ENCODE data around the gene MGST3.
"Not testable (repeated sequence)": the region's sequence is repeated elsewhere in the genome, so short reads cannot be mapped to it uniquely, and the experiment has no call there.

The MGST3 gene

GRCh38 chr1:165598676-165599059 lies 32.4 kb upstream of the MGST3 start:
- Histone ChIP-seq H3K4me2 (ENCODE audit: insufficient read depth, low read length) (peak overlapping the region; percentile 89), H3K4me3 (ENCODE audit: low read depth in 1 of 2, low read length in 2 of 2) (peak overlapping the region; percentile 9 to 62; a peak in 3 of 4 replicates), H3K27ac (ENCODE audit: low read length) (peak overlapping the region; percentile 62), H3K4me1 (ENCODE audit: insufficient read depth, low read length) (peaks cover 17% of the 10 kb centered on the region), H3K36me3 (ENCODE audit: insufficient read depth, low read length) (no peaks in the 10 kb centered on the region), H3K9ac (ENCODE audit: low read depth, low read length) (peak overlapping the region; percentile 52), H2AFZ (ENCODE audit: low read depth, low read length) (peak overlapping the region; percentile 91), H3K79me2 (ENCODE audit: insufficient read depth, low read length) (no peaks in the 10 kb centered on the region), H3K9me3 (ENCODE audit: insufficient read depth, low read length, severe bottlenecking) (no peaks in the 10 kb centered on the region), H4K20me1 (ENCODE audit: insufficient read depth, low read length) (no peaks in the 10 kb centered on the region), H3K27me3 (ENCODE audit: insufficient read depth, low read length, poor library complexity) (peaks cover 20% of the 10 kb centered on the region)
- TF ChIP-seq, protein P1, sequence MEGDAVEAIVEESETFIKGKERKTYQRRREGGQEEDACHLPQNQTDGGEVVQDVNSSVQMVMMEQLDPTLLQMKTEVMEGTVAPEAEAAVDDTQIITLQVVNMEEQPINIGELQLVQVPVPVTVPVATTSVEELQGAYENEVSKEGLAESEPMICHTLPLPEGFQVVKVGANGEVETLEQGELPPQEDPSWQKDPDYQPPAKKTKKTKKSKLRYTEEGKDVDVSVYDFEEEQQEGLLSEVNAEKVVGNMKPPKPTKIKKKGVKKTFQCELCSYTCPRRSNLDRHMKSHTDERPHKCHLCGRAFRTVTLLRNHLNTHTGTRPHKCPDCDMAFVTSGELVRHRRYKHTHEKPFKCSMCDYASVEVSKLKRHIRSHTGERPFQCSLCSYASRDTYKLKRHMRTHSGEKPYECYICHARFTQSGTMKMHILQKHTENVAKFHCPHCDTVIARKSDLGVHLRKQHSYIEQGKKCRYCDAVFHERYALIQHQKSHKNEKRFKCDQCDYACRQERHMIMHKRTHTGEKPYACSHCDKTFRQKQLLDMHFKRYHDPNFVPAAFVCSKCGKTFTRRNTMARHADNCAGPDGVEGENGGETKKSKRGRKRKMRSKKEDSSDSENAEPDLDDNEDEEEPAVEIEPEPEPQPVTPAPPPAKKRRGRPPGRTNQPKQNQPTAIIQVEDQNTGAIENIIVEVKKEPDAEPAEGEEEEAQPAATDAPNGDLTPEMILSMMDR (IDR thresholded peaks at IDR 0.05; ENCODE audit: borderline replicate concordance, extremely low read depth, low read length, poor library complexity, severe bottlenecking), result no peak
- no peak for TF ChIP-seq EZH2 (IDR thresholded peaks at IDR 0.05; ENCODE audit: borderline replicate concordance, low read depth, low read length, severe bottlenecking)
- ATAC-seq (ENCODE audit: insufficient read depth, low read depth) (no peak), DNase-seq (no peak)

GRCh38 chr1:165600793-165601192 lies 30.2 kb upstream of the MGST3 start:
- Histone ChIP-seq H2AFZ (ENCODE audit: low read depth, low read length) (no peak overlapping the region), H3K79me2 (ENCODE audit: insufficient read depth, low read length) (no peaks in the 10 kb centered on the region), H3K27ac (ENCODE audit: low read length) (no peak overlapping the region), H3K4me3 (ENCODE audit: low read depth in 1 of 2, low read length in 2 of 2) (no peak overlapping the region), H3K36me3 (ENCODE audit: insufficient read depth, low read length) (no peaks in the 10 kb centered on the region), H3K4me2 (ENCODE audit: insufficient read depth, low read length) (no peak overlapping the region), H3K9ac (ENCODE audit: low read depth, low read length) (no peak overlapping the region), H3K9me3 (ENCODE audit: insufficient read depth, low read length, severe bottlenecking) (no peaks in the 10 kb centered on the region), H4K20me1 (ENCODE audit: insufficient read depth, low read length) (no peaks in the 10 kb centered on the region), H3K4me1 (ENCODE audit: insufficient read depth, low read length) (peaks cover 17% of the 10 kb centered on the region), H3K27me3 (ENCODE audit: insufficient read depth, low read length, poor library complexity) (peaks cover 7% of the 10 kb centered on the region)
- DNase-seq (no peak), ATAC-seq (ENCODE audit: insufficient read depth, low read depth) (no peak)
- TF ChIP-seq, protein P1 (IDR thresholded peaks at IDR 0.05; ENCODE audit: borderline replicate concordance, extremely low read depth, low read length, poor library complexity, severe bottlenecking), result no peak
- TF ChIP-seq EZH2 (IDR thresholded peaks at IDR 0.05; ENCODE audit: borderline replicate concordance, low read depth, low read length, severe bottlenecking), result no peak

DNA sequence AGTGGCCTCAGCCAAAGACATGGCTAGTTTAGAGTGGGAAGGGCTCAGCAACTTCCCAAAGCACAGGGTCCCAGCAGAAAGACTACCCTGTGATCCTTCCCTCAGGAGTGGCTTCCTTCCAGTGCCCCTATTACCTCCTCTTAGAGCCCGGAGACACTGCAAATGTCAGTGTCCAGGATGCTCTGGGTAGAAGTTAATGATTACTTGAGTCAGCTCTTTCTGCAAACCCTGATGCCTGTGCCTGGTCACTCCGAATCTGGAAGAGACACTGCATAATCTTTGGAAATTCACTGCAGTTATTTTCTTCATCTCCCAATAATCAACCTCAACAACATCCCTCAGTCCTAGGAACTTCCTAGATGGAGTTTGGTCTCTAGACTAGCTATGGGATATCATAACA lies 27.2 kb upstream of the MGST3 start:
- H4K20me1 ChIP-seq (ENCODE audit: insufficient read depth, low read length), result no peaks in the 10 kb centered on the region
- H3K27ac ChIP-seq (ENCODE audit: low read length), result no peak overlapping the region
- no peaks in the 10 kb centered on the region for H3K79me2 ChIP-seq (ENCODE audit: insufficient read depth, low read length)
- no peaks in the 10 kb centered on the region for H3K36me3 ChIP-seq (ENCODE audit: insufficient read depth, low read length)
- no peak overlapping the region for H3K4me2 ChIP-seq (ENCODE audit: insufficient read depth, low read length)
- DNase-seq (no peak), ATAC-seq (ENCODE audit: insufficient read depth, low read depth) (no peak)
- peaks cover 3% of the 10 kb centered on the region for H3K27me3 ChIP-seq (ENCODE audit: insufficient read depth, low read length, poor library complexity)
- H2AFZ ChIP-seq (ENCODE audit: low read depth, low read length), result no peak overlapping the region
- H3K4me1 ChIP-seq (ENCODE audit: insufficient read depth, low read length), result peaks cover 1% of the 10 kb centered on the region
- TF ChIP-seq, protein P1 (IDR thresholded peaks at IDR 0.05; ENCODE audit: borderline replicate concordance, extremely low read depth, low read length, poor library complexity, severe bottlenecking), result no peak
- no peak for TF ChIP-seq EZH2 (IDR thresholded peaks at IDR 0.05; ENCODE audit: borderline replicate concordance, low read depth, low read length, severe bottlenecking)
- no peak overlapping the region for H3K9ac ChIP-seq (ENCODE audit: low read depth, low read length)
- no peaks in the 10 kb centered on the region for H3K9me3 ChIP-seq (ENCODE audit: insufficient read depth, low read length, severe bottlenecking)
- no peak overlapping the region for H3K4me3 ChIP-seq (ENCODE audit: low read depth in 1 of 2, low read length in 2 of 2)

GRCh38 chr1:165605246-165605645 lies 25.8 kb upstream of the MGST3 start:
- Histone ChIP-seq H3K4me2 (ENCODE audit: insufficient read depth, low read length) (no peak overlapping the region), H3K27ac (ENCODE audit: low read length) (no peak overlapping the region), H4K20me1 (ENCODE audit: insufficient read depth, low read length) (no peaks in the 10 kb centered on the region), H3K4me3 (ENCODE audit: low read depth in 1 of 2, low read length in 2 of 2) (no peak overlapping the region), H3K36me3 (ENCODE audit: insufficient read depth, low read length) (no peaks in the 10 kb centered on the region), H3K27me3 (ENCODE audit: insufficient read depth, low read length, poor library complexity) (peaks cover 4% of the 10 kb centered on the region), H3K9me3 (ENCODE audit: insufficient read depth, low read length, severe bottlenecking) (no peaks in the 10 kb centered on the region), H3K4me1 (ENCODE audit: insufficient read depth, low read length) (no peaks in the 10 kb centered on the region), H3K9ac (ENCODE audit: low read depth, low read length) (no peak overlapping the region), H3K79me2 (ENCODE audit: insufficient read depth, low read length) (no peaks in the 10 kb centered on the region), H2AFZ (ENCODE audit: low read depth, low read length) (no peak overlapping the region)
- DNase-seq (no peak), ATAC-seq (ENCODE audit: insufficient read depth, low read depth) (no peak)
- no peak for TF ChIP-seq EZH2 (IDR thresholded peaks at IDR 0.05; ENCODE audit: borderline replicate concordance, low read depth, low read length, severe bottlenecking)
- TF ChIP-seq, protein P1 (IDR thresholded peaks at IDR 0.05; ENCODE audit: borderline replicate concordance, extremely low read depth, low read length, poor library complexity, severe bottlenecking), result no peak

- not testable (repeated sequence) for ATAC-seq (ENCODE audit: insufficient read depth, low read depth); H3K27me3 ChIP-seq (ENCODE audit: insufficient read depth, low read length, poor library complexity); H2AFZ ChIP-seq (ENCODE audit: low read depth, low read length); H3K27ac ChIP-seq (ENCODE audit: low read length); H3K9ac ChIP-seq (ENCODE audit: low read depth, low read length); H3K4me2 ChIP-seq (ENCODE audit: insufficient read depth, low read length); H3K4me3 ChIP-seq (ENCODE audit: low read depth in 1 of 2, low read length in 2 of 2); H3K36me3 ChIP-seq (ENCODE audit: insufficient read depth, low read length); H4K20me1 ChIP-seq (ENCODE audit: insufficient read depth, low read length); H3K4me1 ChIP-seq (ENCODE audit: insufficient read depth, low read length); H3K9me3 ChIP-seq (ENCODE audit: insufficient read depth, low read length, severe bottlenecking); H3K79me2 ChIP-seq (ENCODE audit: insufficient read depth, low read length); DNase-seq
These were observed 24.4 kb upstream of the MGST3 start for GRCh38 chr1:165606676-165607075.

All from DND-41 (cell line).